Activated CD4-positive, alpha-beta T cell treated with anti-CD3 and anti-CD28 coated beads, Interleukin-10, Interleukin-2, amounts not matched to agents 100 ng/mL and 50 ng/mL, durations not matched to agents 16 hours and 8 hours (primary cell): ENCODE measurements around the gene PRDM16.

Source experiments
- DNase-seq: peaks from one replicate; pipeline ENCODE4 v3.0.0-alpha.2; 2020

The PRDM16 gene

GRCh38 chr1:3170561-3171453 is 101.8 kb downstream of the PRDM16 start:
- no peak for DNase-seq

- DNase-seq: no peak
Observed at GRCh38 chr1:3171761-3172160, 102.8 kb downstream of the PRDM16 start.

GRCh38 chr1:3172431-3173380 is 103.7 kb downstream of the PRDM16 start:
- no peak for DNase-seq

GRCh38 chr1:3173381-3173980 is 104.5 kb downstream of the PRDM16 start:
- DNase-seq: no peak

- no peak for DNase-seq
Observed at GRCh38 chr1:3174487-3175247, 105.7 kb downstream of the PRDM16 start.

- no peak for DNase-seq
Observed at GRCh38 chr1:3175486-3175885, 106.5 kb downstream of the PRDM16 start.

GRCh38 chr1:3176028-3176427 is 107.0 kb downstream of the PRDM16 start:
- no peak for DNase-seq

GRCh38 chr1:3176820-3177219 is 107.8 kb downstream of the PRDM16 start:
- DNase-seq: no peak

- no peak for DNase-seq
Observed at GRCh38 chr1:3178279-3178678, 109.3 kb downstream of the PRDM16 start.

GRCh38 chr1:3179471-3179870 is 110.5 kb downstream of the PRDM16 start:
- DNase-seq: no peak

GRCh38 chr1:3180915-3181314 is 111.9 kb downstream of the PRDM16 start:
- DNase-seq: no peak

GRCh38 chr1:3181956-3182355 is 113.0 kb downstream of the PRDM16 start:
- DNase-seq: no peak

GRCh38 chr1:3183411-3183810 is 114.4 kb downstream of the PRDM16 start:
- no peak for DNase-seq

GRCh38 chr1:3183813-3184212 is 114.8 kb downstream of the PRDM16 start:
- DNase-seq: no peak

- no peak for DNase-seq
Observed at GRCh38 chr1:3184666-3185065, 115.7 kb downstream of the PRDM16 start.

- DNase-seq: no peak
Observed at GRCh38 chr1:3185896-3186525, 117.0 kb downstream of the PRDM16 start.

- DNase-seq: no peak
Observed at GRCh38 chr1:3186526-3186921, 117.5 kb downstream of the PRDM16 start.

- DNase-seq: no peak
Observed at GRCh38 chr1:3187415-3188149, 118.6 kb downstream of the PRDM16 start.

- DNase-seq: no peak
Observed at GRCh38 chr1:3188150-3188971, 119.4 kb downstream of the PRDM16 start.
